Measurements from ENCODE around the gene LRCH1.

LRCH1 gene

GRCh38 chr13:46535002-46535401 is 18.0 kb upstream of the LRCH1 start:
- no peak for DNase-seq

- DNase-seq: no peak
Measured at GRCh38 chr13:46535825-46536224, 17.1 kb upstream of the LRCH1 start.

- DNase-seq: no peak
Measured at GRCh38 chr13:46536341-46536740, 16.6 kb upstream of the LRCH1 start.

- no peak for DNase-seq
Measured at GRCh38 chr13:46539231-46539630, 13.7 kb upstream of the LRCH1 start.

- DNase-seq: no peak
Measured at GRCh38 chr13:46541210-46541609, 11.8 kb upstream of the LRCH1 start.

GRCh38 chr13:46542833-46543232 is 10.1 kb upstream of the LRCH1 start:
- DNase-seq: no peak

GRCh38 chr13:46543287-46543686 is 9.7 kb upstream of the LRCH1 start:
- no peak for DNase-seq

GRCh38 chr13:46544208-46544607 is 8.8 kb upstream of the LRCH1 start:
- no peak for DNase-seq

- DNase-seq: no peak
Measured at GRCh38 chr13:46544811-46545210, 8.2 kb upstream of the LRCH1 start.

GRCh38 chr13:46546084-46546768 is 6.7 kb upstream of the LRCH1 start:
- DNase-seq: peak; percentile 77

GRCh38 chr13:46550822-46551221 is 2.1 kb upstream of the LRCH1 start:
- no peak for DNase-seq

- peak; percentile 92 for DNase-seq
Measured at GRCh38 chr13:46551410-46552302, 1.3 kb upstream of the LRCH1 start.

GRCh38 chr13:46552303-46552682 is 677 bp upstream of the LRCH1 start:
- no peak for DNase-seq

- DNase-seq: no peak
Measured at GRCh38 chr13:46553521-46553885, 533 bp downstream of the LRCH1 start.

- DNase-seq: peak; percentile 83
Measured at GRCh38 chr13:46553886-46554858, 1.2 kb downstream of the LRCH1 start.

- DNase-seq: no peak
Measured at GRCh38 chr13:46554951-46555350, 2.0 kb downstream of the LRCH1 start.

GRCh38 chr13:46555722-46556417 is 2.9 kb downstream of the LRCH1 start:
- DNase-seq: no peak

- no peak for DNase-seq
Measured at GRCh38 chr13:46556418-46556779, 3.4 kb downstream of the LRCH1 start.

GRCh38 chr13:46559272-46559805 is 6.4 kb downstream of the LRCH1 start:
- DNase-seq: no peak

GRCh38 chr13:46560778-46561177 is 7.8 kb downstream of the LRCH1 start:
- DNase-seq: no peak

GRCh38 chr13:46561286-46561685 is 8.3 kb downstream of the LRCH1 start:
- DNase-seq: no peak

GRCh38 chr13:46561691-46562090 is 8.7 kb downstream of the LRCH1 start:
- no peak for DNase-seq

Data from islet precursor cell (in vitro differentiated cells).